Measurements from ENCODE around the gene MUC2.

GRCh38 chr11:1059759-1060158 is 14.9 kb upstream of the MUC2 start:
- TF ChIP-seq, protein P1, sequence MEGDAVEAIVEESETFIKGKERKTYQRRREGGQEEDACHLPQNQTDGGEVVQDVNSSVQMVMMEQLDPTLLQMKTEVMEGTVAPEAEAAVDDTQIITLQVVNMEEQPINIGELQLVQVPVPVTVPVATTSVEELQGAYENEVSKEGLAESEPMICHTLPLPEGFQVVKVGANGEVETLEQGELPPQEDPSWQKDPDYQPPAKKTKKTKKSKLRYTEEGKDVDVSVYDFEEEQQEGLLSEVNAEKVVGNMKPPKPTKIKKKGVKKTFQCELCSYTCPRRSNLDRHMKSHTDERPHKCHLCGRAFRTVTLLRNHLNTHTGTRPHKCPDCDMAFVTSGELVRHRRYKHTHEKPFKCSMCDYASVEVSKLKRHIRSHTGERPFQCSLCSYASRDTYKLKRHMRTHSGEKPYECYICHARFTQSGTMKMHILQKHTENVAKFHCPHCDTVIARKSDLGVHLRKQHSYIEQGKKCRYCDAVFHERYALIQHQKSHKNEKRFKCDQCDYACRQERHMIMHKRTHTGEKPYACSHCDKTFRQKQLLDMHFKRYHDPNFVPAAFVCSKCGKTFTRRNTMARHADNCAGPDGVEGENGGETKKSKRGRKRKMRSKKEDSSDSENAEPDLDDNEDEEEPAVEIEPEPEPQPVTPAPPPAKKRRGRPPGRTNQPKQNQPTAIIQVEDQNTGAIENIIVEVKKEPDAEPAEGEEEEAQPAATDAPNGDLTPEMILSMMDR (conservative IDR thresholded peaks at IDR 0.05; ENCODE audit: low read length): no peak
- no peak for TF ChIP-seq EZH2phosphoT487 (IDR thresholded peaks at IDR 0.05; ENCODE audit: borderline replicate concordance, low read depth, low read length)
